HEK293 (cell line): ENCODE results near the gene TCEA2.
A peak's percentile ranks its signal among the peaks of the same experiment; 100 is the strongest.

Experiments used
- CTCF ChIA-PET: fragments of 350-600 bp; formaldehyde crosslinking; extraction: SDS; loops from one replicate; lab custom pipeline; 2021; ENCODE audit warnings: antibody characterized with exemption; lab: Yijun Ruan, JAX
- POLR2A ChIA-PET: fragments of 300-600 bp; formaldehyde crosslinking; extraction: SDS; loops from one replicate; lab custom pipeline; 2020; ENCODE audit warnings: antibody characterized with exemption, inconsistent platforms; lab: Yijun Ruan, JAX
- H3K27ac ChIP-seq: fragments of 200-500 bp; sonication (Bioruptor generic); 2 replicates; pipeline ENCODE4 v1.5.1; 2014; ENCODE audit warnings: low read depth, low read length, control low read depth, inconsistent platforms; ENCODE audit errors: extremely low read depth
- H3K36me3 ChIP-seq, 2 experiments: fragments of 200-500 bp in 1 of 2; sonication (Bioruptor generic) in 1 of 2; 1 replicate in 1 of 2; 2 replicates in 1 of 2; pipeline ENCODE4 v1.5.1; 2014 to 2017; ENCODE audit warnings: inconsistent platforms in 2 of 2, low read length in 2 of 2; ENCODE audit not compliant: control insufficient read depth in 2 of 2, insufficient read depth in 1 of 2
- H3K4me1 ChIP-seq: fragments of 200-500 bp; sonication (Bioruptor generic); 2 replicates; pipeline ENCODE4 v1.5.1; 2014; ENCODE audit warnings: mild to moderate bottlenecking, low read length, inconsistent platforms; ENCODE audit not compliant: control insufficient read depth, insufficient read depth
- H3K4me3 ChIP-seq: 2 replicates; pipeline ENCODE4 v1.5.1; 2011; ENCODE audit warnings: low read depth, mild to moderate bottlenecking, control low read depth, low read length, moderate library complexity
- H3K9me3 ChIP-seq: fragments of 200-500 bp; sonication (Bioruptor generic); 2 replicates; pipeline ENCODE4 v1.5.1; 2014; ENCODE audit warnings: low read depth, low read length, inconsistent platforms; ENCODE audit not compliant: control insufficient read depth, insufficient read depth
- EGR2 ChIP-seq: fragments of 450-650 bp; formaldehyde crosslinking; IDR thresholded peaks from 2 replicates; pipeline ENCODE4 v1.5.1; 2016; ENCODE audit warnings: low read depth, missing biosample characterization, missing genetic modification characterization
- GLI2 ChIP-seq: fragments of 450-650 bp; formaldehyde crosslinking; IDR thresholded peaks from 2 replicates; pipeline ENCODE4; 2017; ENCODE audit warnings: missing biosample characterization, missing genetic modification characterization, low read depth, borderline replicate concordance
- GLIS1 ChIP-seq: fragments of 450-650 bp; formaldehyde crosslinking; IDR thresholded peaks from 2 replicates; pipeline ENCODE4 v1.5.1; 2016; ENCODE audit warnings: missing biosample characterization, missing genetic modification characterization
- GLIS2 ChIP-seq: fragments of 450-650 bp; formaldehyde crosslinking; IDR thresholded peaks from 2 replicates; pipeline ENCODE4 v1.5.1; 2016; ENCODE audit warnings: missing biosample characterization, missing genetic modification characterization
- HIC1 ChIP-seq: fragments of 450-650 bp; formaldehyde crosslinking; IDR thresholded peaks from 2 replicates; pipeline ENCODE4 v1.5.1; 2016; ENCODE audit warnings: missing biosample characterization, missing genetic modification characterization
- ZBTB6 ChIP-seq: fragments of 450-650 bp; formaldehyde crosslinking; IDR thresholded peaks from 2 replicates; pipeline ENCODE4 v1.5.1; 2017; ENCODE audit warnings: missing biosample characterization, missing genetic modification characterization
- ZIC2 ChIP-seq: fragments of 450-650 bp; formaldehyde crosslinking; IDR thresholded peaks from 2 replicates; pipeline ENCODE4 v1.5.1; 2016; ENCODE audit warnings: missing biosample characterization, missing genetic modification characterization
- ZNF341 ChIP-seq: fragments of 450-650 bp; formaldehyde crosslinking; IDR thresholded peaks from 2 replicates; pipeline ENCODE4; 2016; ENCODE audit warnings: low read depth, missing biosample characterization, missing genetic modification characterization
- ZNF449 ChIP-seq: fragments of 450-650 bp; formaldehyde crosslinking; IDR thresholded peaks from 2 replicates; pipeline ENCODE4 v1.5.1; 2017; ENCODE audit warnings: missing biosample characterization, mild to moderate bottlenecking, missing genetic modification characterization, moderate library complexity
- ZNF513 ChIP-seq: fragments of 450-650 bp; IDR thresholded peaks from 2 replicates; pipeline ENCODE4 v1.5.1; 2018; ENCODE audit warnings: missing biosample characterization, missing genetic modification characterization
- ZNF558 ChIP-seq: fragments of 450-650 bp; formaldehyde crosslinking; IDR thresholded peaks from 2 replicates; pipeline ENCODE4 v1.5.1; 2016; ENCODE audit warnings: missing biosample characterization, missing genetic modification characterization
- ZNF600 ChIP-seq: fragments of 450-650 bp; formaldehyde crosslinking; IDR thresholded peaks from 2 replicates; pipeline ENCODE4 v1.5.1; 2016; ENCODE audit warnings: missing biosample characterization, missing genetic modification characterization

The TCEA2 gene

GRCh38 chr20:64073476-64074183, 10.6 kb downstream of the TCEA2 start (continued):
- no peak for TF ChIP-seq ZNF513 (tag by site-specific recombination)

GRCh38 chr20:64074184-64074789, 11.3 kb downstream of the TCEA2 start:
- H3K4me1 ChIP-seq, result peaks cover 10% of the 10 kb centered on the region
- CTCF ChIA-PET, result interaction anchor here (1.0 kb wide), 1 partner anchor 46 kb away, joined by 4 read pairs; no protein-coding TSS in a partner anchor
- H3K27ac ChIP-seq, result no peak overlapping the region
- H3K9me3 ChIP-seq, result no peaks in the 10 kb centered on the region
- POLR2A ChIA-PET, result no interaction called here
- no peak overlapping the region for H3K4me3 ChIP-seq
- H3K36me3 ChIP-seq, result peaks cover 0 to 25% of the 10 kb centered on the region in 2 experiments; a peak in 1 of 3 replicates
- TF ChIP-seq ZIC2 (tag by site-specific recombination), result peak; percentile 53
- peak; percentile 32; the same call in 1 of the 2 replicates for TF ChIP-seq HIC1 (tag by site-specific recombination)
- 0 out of 2 replicates have a peak, but pooled peaks have one; percentile 6 for TF ChIP-seq ZNF600 (tag by site-specific recombination)
- TF ChIP-seq ZNF449 (tag by site-specific recombination), result peak; percentile 89
- peak; percentile 27; the same call in 1 of the 2 replicates for TF ChIP-seq ZNF341 (tag by site-specific recombination)
- TF ChIP-seq ZNF558, result no peak
- TF ChIP-seq EGR2, result peak; percentile 27; the same call in 1 of the 2 replicates
- 0 out of 2 replicates have a peak, but pooled peaks have one; percentile 37 for TF ChIP-seq GLIS2
- TF ChIP-seq ZBTB6 (tag by site-specific recombination), result no peak

GRCh38 chr20:64074963-64075362, 12.0 kb downstream of the TCEA2 start:
- TF ChIP-seq GLIS1 (tag by site-specific recombination), result peak; percentile 14; the same call in 1 of the 2 replicates
- no peak for TF ChIP-seq GLI2 (tag by site-specific recombination)
- ChIA-PET CTCF (no interaction called here), POLR2A (interaction anchor here (0.8 kb wide), 1 partner anchor 9 kb away, joined by 3 read pairs; no protein-coding TSS in a partner anchor)
- Histone ChIP-seq H3K9me3 (no peaks in the 10 kb centered on the region), H3K27ac (no peak overlapping the region), H3K4me3 (no peak overlapping the region), H3K36me3 (peaks cover 0 to 25% of the 10 kb centered on the region in 2 experiments; a peak in 1 of 3 replicates), H3K4me1 (peaks cover 10% of the 10 kb centered on the region)
